Measurements from ENCODE around the gene RAB3GAP2.
"Not testable (repeated sequence)": the region's sequence is repeated elsewhere in the genome, so short reads cannot be mapped to it uniquely, and the experiment has no call there.

The RAB3GAP2 gene

GRCh38 chr1:220281159-220281574, 8.9 kb upstream of the RAB3GAP2 start:
- DNase-seq: peak in 1 of 4 experiments; percentile 10

GRCh38 chr1:220280249-220280648, 8.0 kb upstream of the RAB3GAP2 start:
- DNase-seq: no peak

- no peak for DNase-seq
These were observed 6.7 kb upstream of the RAB3GAP2 start for GRCh38 chr1:220278991-220279390.

GRCh38 chr1:220275430-220275829, 3.2 kb upstream of the RAB3GAP2 start:
- no peak for DNase-seq

- peak; percentile 69 to 85 (median 80) for DNase-seq
These were observed 2.1 kb upstream of the RAB3GAP2 start for GRCh38 chr1:220274251-220274855.

GRCh38 chr1:220272841-220273090, 513 bp upstream of the RAB3GAP2 start:
- no peak for DNase-seq

- peak; percentile 11 to 37 (median 24) for DNase-seq
These were observed 577 bp downstream of the RAB3GAP2 start for GRCh38 chr1:220271706-220272046.

GRCh38 chr1:220269036-220269435, 3.2 kb downstream of the RAB3GAP2 start:
- DNase-seq: no peak

GRCh38 chr1:220267630-220268029, 4.6 kb downstream of the RAB3GAP2 start:
- DNase-seq: no peak

GRCh38 chr1:220260228-220260627, 12.0 kb downstream of the RAB3GAP2 start:
- DNase-seq: not testable (repeated sequence)

- not testable (repeated sequence) for DNase-seq
These were observed 12.5 kb downstream of the RAB3GAP2 start for GRCh38 chr1:220259756-220260155.

- not testable (repeated sequence) for DNase-seq
These were observed 16.1 kb downstream of the RAB3GAP2 start for GRCh38 chr1:220256194-220256593.

- no peak for DNase-seq
These were observed 17.0 kb downstream of the RAB3GAP2 start for GRCh38 chr1:220255204-220255603.

- not testable (repeated sequence) for DNase-seq
These were observed 19.0 kb downstream of the RAB3GAP2 start for GRCh38 chr1:220253290-220253689.

GRCh38 chr1:220251272-220251671, 21.0 kb downstream of the RAB3GAP2 start:
- DNase-seq: no peak

- DNase-seq: no peak
These were observed 21.6 kb downstream of the RAB3GAP2 start for GRCh38 chr1:220250681-220251080.

GRCh38 chr1:220249522-220249921, 22.7 kb downstream of the RAB3GAP2 start:
- DNase-seq: no peak

GRCh38 chr1:220248715-220249265, 23.5 kb downstream of the RAB3GAP2 start:
- DNase-seq: not testable (repeated sequence)

- not testable (repeated sequence) for DNase-seq
These were observed 26.4 kb downstream of the RAB3GAP2 start for GRCh38 chr1:220245900-220246299.

GRCh38 chr1:220243947-220244346, 28.3 kb downstream of the RAB3GAP2 start:
- no peak for DNase-seq

- DNase-seq: no peak
These were observed 31.1 kb downstream of the RAB3GAP2 start for GRCh38 chr1:220241072-220241663.

GRCh38 chr1:220239966-220240365, 32.3 kb downstream of the RAB3GAP2 start:
- no peak for DNase-seq

GRCh38 chr1:220239213-220239612, 33.0 kb downstream of the RAB3GAP2 start:
- no peak for DNase-seq

- not testable (repeated sequence) for DNase-seq
These were observed 36.0 kb downstream of the RAB3GAP2 start for GRCh38 chr1:220236278-220236677.

- DNase-seq: no peak
These were observed 36.8 kb downstream of the RAB3GAP2 start for GRCh38 chr1:220235462-220235861.

Data from suppressor macrophage (primary cell).